ENCODE data around the gene SIDT1. TPM values are rescaled to one million over a fixed set of nuclear protein-coding genes. Genes with fewer than 3 reads are reported as not detected.

The SIDT1 gene
- total RNA-seq, 1 experiment from 2014 or later, result not detected

DNA sequence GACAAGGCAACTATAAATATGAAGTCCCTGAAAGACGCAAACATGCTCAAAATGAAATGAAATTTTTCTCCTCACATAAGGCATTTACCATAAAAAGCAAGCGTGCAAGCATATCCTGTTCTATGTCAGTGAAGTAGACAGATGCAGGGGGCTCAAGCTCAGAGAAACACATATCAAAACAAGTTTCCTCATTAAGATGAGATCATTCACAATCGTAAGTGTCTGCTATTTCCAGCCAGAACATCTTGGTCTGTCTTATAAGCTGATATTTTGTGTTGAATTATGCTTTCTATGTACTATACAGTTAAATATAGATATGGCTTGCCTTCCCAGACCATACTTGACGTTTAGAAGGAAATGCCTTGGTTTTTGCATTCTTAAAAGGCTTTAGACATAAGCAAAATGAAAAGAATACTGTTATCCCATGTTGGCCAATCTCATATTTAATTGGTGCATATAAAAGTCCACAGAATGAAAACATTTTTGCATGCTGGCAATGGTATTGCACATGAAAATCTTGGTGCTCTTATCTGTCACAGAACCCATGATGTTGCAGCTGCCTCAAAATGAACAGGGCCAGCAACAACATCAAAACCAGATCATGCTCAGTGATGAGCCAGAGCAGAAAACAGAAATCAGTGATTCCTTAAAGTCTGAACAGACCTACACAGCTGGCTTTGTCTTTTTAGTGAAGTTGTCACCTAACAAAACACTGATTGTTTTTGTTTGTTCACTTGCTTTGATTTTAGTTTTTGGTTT lies 65.4 kb downstream of the SIDT1 start:
- no peaks in the 10 kb centered on the region for H3K36me3 ChIP-seq (ENCODE audit: control insufficient read depth, insufficient read depth, low read length)
- H3K4me3 ChIP-seq (ENCODE audit: low read depth in 2 of 2, low read length in 2 of 2), result no peak overlapping the region
- no peak for DNase-seq (ENCODE audit: low read depth, low spot score)
- in situ Hi-C loops (cut with HindIII; ENCODE audit: low pct_unique_long_range_greater_than_20kb, low sequenced_read_pairs), result no loop called here
- ChIA-PET CTCF (no interaction called here), POLR2A (no interaction called here)
- no peak overlapping the region for H3K27ac ChIP-seq (ENCODE audit: low read length)
- TF ChIP-seq POLR2AphosphoS5 (IDR thresholded peaks at IDR 0.05; ENCODE audit: low read depth, low read length) (no peak), SIN3A (IDR thresholded peaks at IDR 0.05; ENCODE audit: borderline replicate concordance, insufficient read depth, low read depth, low read length) (no peak), TCF7L2 (IDR thresholded peaks at IDR 0.05; ENCODE audit: low read depth, low read length) (no peak), CTCF (IDR thresholded peaks at IDR 0.05) (no peak)
- TF ChIP-seq, protein P1, sequence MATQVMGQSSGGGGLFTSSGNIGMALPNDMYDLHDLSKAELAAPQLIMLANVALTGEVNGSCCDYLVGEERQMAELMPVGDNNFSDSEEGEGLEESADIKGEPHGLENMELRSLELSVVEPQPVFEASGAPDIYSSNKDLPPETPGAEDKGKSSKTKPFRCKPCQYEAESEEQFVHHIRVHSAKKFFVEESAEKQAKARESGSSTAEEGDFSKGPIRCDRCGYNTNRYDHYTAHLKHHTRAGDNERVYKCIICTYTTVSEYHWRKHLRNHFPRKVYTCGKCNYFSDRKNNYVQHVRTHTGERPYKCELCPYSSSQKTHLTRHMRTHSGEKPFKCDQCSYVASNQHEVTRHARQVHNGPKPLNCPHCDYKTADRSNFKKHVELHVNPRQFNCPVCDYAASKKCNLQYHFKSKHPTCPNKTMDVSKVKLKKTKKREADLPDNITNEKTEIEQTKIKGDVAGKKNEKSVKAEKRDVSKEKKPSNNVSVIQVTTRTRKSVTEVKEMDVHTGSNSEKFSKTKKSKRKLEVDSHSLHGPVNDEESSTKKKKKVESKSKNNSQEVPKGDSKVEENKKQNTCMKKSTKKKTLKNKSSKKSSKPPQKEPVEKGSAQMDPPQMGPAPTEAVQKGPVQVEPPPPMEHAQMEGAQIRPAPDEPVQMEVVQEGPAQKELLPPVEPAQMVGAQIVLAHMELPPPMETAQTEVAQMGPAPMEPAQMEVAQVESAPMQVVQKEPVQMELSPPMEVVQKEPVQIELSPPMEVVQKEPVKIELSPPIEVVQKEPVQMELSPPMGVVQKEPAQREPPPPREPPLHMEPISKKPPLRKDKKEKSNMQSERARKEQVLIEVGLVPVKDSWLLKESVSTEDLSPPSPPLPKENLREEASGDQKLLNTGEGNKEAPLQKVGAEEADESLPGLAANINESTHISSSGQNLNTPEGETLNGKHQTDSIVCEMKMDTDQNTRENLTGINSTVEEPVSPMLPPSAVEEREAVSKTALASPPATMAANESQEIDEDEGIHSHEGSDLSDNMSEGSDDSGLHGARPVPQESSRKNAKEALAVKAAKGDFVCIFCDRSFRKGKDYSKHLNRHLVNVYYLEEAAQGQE (IDR thresholded peaks at IDR 0.05; ENCODE audit: insufficient read depth in 1 of 2, low read depth in 2 of 2, low read length in 1 of 2), result no peak
- ATAC-seq, result no peak
- H3K4me1 ChIP-seq (ENCODE audit: control insufficient read depth, insufficient read depth, low read length), result no peaks in the 10 kb centered on the region
- BruUV-seq (replicated peaks), result no TSS peak
- H3K9me3 ChIP-seq (ENCODE audit: control insufficient read depth, insufficient read depth, low read depth, low read length), result no peaks in the 10 kb centered on the region
- peaks cover 18% of the 10 kb centered on the region for H3K27me3 ChIP-seq (ENCODE audit: control insufficient read depth, insufficient read depth, low read length)
- intact Hi-C loops (cut with micrococcal nuclease; ENCODE audit: unreplicated experiment), result no loop called here

DNA sequence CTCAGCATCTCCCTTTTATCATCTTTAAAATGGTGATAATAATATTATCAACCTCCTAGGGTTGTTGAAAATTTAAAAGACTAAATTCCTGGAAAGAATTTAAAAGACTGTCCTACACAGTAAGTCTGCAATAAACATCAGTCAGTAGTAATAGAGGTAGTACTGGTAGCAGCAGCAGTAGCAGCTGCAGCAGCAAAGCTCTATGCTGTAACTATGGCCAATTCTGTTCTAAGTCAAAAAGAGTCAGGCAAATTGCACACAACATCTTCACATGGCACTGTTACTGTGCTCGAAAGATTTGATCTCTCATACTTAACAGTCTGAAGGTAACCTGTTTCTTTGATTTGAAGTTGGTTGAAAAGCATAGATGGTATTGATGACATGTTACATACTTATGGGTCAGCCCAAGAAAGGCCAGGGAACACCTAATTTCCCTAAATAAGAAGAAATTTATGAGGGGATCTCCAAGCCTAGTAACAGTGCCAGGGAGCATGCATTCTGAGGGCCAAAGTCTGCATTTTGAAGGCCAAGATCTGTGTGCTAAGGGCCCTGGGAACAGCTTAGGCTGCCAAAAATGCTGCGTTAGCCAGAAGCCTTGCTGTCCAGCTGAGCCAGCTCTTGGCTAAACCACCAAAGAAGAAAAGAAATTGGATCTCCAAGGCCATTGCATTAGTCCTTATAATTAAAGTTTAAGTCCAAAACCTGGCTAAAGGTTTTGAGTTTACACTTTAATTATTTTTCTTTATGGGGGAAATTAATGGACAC lies 68.2 kb downstream of the SIDT1 start:
- intact Hi-C loops (cut with micrococcal nuclease; ENCODE audit: unreplicated experiment), result no loop called here
- no TSS peak for BruUV-seq (replicated peaks)
- POLR2A ChIA-PET, result interaction anchor here (0.6 kb wide), 1 partner anchor 234 kb away, joined by 3 read pairs; no protein-coding TSS in a partner anchor

More for the DNA sequence above, 68.2 kb downstream of the SIDT1 start:
- Histone ChIP-seq H3K4me3 (ENCODE audit: low read depth in 2 of 2, low read length in 2 of 2) (no peak overlapping the region), H3K36me3 (ENCODE audit: control insufficient read depth, insufficient read depth, low read length) (no peaks in the 10 kb centered on the region), H3K27ac (ENCODE audit: low read length) (no peak overlapping the region), H3K9me3 (ENCODE audit: control insufficient read depth, insufficient read depth, low read depth, low read length) (no peaks in the 10 kb centered on the region), H3K4me1 (ENCODE audit: control insufficient read depth, insufficient read depth, low read length) (no peaks in the 10 kb centered on the region), H3K27me3 (ENCODE audit: control insufficient read depth, insufficient read depth, low read length) (peaks cover 26% of the 10 kb centered on the region)
- TF ChIP-seq SIN3A (IDR thresholded peaks at IDR 0.05; ENCODE audit: borderline replicate concordance, insufficient read depth, low read depth, low read length) (no peak), POLR2AphosphoS5 (IDR thresholded peaks at IDR 0.05; ENCODE audit: low read depth, low read length) (no peak), TCF7L2 (IDR thresholded peaks at IDR 0.05; ENCODE audit: low read depth, low read length) (no peak), CTCF (IDR thresholded peaks at IDR 0.05) (no peak)
- TF ChIP-seq, protein P1 (IDR thresholded peaks at IDR 0.05; ENCODE audit: insufficient read depth in 1 of 2, low read depth in 2 of 2, low read length in 1 of 2), result no peak
- DNase-seq (ENCODE audit: low read depth, low spot score) (no peak), ATAC-seq (no peak)
- CTCF ChIA-PET, result no interaction called here
- in situ Hi-C loops (cut with HindIII; ENCODE audit: low pct_unique_long_range_greater_than_20kb, low sequenced_read_pairs), result no loop called here
